Gastrocnemius medialis (tissue), 4 donors: ENCODE data around the gene CBLL1.

Experiments used
- POLR2A ChIP-seq, 2 donors: fragments of 450-650 bp; IDR thresholded peaks; one replicate each; pipeline ENCODE4 v1.6.1; 2017; ENCODE audit warnings: antibody characterized with exemption in 2 of 2, mild to moderate bottlenecking in 2 of 2, moderate library complexity in 2 of 2
- TF ChIP-seq, protein P1 (sequence below), 5 experiments: fragments of 450-650 bp in 3 of 5; fragments of 200-600 bp in 2 of 5; sonication (generic) in 2 of 5; IDR thresholded peaks in 4 of 5; conservative IDR thresholded peaks in 1 of 5; 1 replicate in 4 of 5; 2 replicates in 1 of 5; pipeline ENCODE4 v1.5.1; 2016 to 2019; ENCODE audit warnings: antibody characterized with exemption in 5 of 5, mild to moderate bottlenecking in 3 of 5, moderate library complexity in 3 of 5

DNA sequence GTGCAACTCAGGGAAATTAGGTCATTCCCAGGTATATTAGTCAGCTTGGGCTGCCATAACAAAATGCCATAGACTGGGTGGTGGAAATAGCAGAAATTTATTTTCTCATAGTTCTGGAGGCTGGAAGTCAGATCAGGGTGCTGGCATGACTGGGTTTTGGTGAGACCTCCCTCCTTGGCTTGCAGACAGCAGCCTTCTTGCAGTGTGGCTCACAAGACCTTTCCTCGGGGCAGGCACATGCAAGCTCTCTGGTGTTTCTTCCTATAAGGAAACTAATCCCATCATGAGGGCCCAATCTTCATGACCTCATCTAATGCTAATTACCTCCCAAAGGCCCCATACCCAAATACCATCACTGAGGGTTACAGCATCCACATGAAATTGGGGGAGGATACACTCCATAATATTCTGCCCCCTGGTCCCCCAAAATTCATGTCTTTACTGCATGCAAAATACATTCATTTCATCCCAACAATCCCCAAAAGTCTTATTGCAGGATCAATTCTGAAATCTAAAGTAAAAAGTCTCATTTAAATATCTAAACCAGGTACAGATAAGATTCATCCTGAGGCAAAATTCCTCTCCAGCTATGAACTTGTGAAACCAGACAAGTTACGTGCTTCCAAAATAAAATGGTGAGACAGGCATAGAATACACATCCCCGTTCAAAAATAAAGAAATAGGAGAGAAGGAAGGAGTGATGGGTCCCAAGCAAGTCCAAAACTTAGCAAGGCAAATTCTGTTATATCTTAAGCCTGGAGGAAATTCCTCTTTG, 17.4 kb upstream of the CBLL1 start:
- TF ChIP-seq, protein P1, sequence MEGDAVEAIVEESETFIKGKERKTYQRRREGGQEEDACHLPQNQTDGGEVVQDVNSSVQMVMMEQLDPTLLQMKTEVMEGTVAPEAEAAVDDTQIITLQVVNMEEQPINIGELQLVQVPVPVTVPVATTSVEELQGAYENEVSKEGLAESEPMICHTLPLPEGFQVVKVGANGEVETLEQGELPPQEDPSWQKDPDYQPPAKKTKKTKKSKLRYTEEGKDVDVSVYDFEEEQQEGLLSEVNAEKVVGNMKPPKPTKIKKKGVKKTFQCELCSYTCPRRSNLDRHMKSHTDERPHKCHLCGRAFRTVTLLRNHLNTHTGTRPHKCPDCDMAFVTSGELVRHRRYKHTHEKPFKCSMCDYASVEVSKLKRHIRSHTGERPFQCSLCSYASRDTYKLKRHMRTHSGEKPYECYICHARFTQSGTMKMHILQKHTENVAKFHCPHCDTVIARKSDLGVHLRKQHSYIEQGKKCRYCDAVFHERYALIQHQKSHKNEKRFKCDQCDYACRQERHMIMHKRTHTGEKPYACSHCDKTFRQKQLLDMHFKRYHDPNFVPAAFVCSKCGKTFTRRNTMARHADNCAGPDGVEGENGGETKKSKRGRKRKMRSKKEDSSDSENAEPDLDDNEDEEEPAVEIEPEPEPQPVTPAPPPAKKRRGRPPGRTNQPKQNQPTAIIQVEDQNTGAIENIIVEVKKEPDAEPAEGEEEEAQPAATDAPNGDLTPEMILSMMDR (IDR thresholded peaks at IDR 0.05 in 4 of 5, conservative IDR thresholded peaks at IDR 0.05 in 1 of 5), result no peak
- TF ChIP-seq POLR2A (IDR thresholded peaks at IDR 0.05), result no peak
